Ishikawa (cell line): ENCODE results near the gene SREK1IP1.

Experiments
- CREB1 ChIP-seq: IDR thresholded peaks from 2 replicates; pipeline ENCODE4 v1.6.1; 2012; ENCODE audit warnings: low read depth
- EGR1 ChIP-seq: IDR thresholded peaks from 2 replicates; pipeline ENCODE4 v1.6.1; 2012
- FOXM1 ChIP-seq: IDR thresholded peaks from 2 replicates; pipeline ENCODE4 v1.6.1; 2012; ENCODE audit warnings: low read depth, borderline replicate concordance
- MAX ChIP-seq: IDR thresholded peaks from 2 replicates; pipeline ENCODE4 v1.6.1; 2012
- RAD21 ChIP-seq: IDR thresholded peaks from 2 replicates; pipeline ENCODE4 v1.6.1; 2012; ENCODE audit warnings: low read depth
- TCF12 ChIP-seq: IDR thresholded peaks from 2 replicates; pipeline ENCODE4 v1.6.1; 2012; ENCODE audit warnings: low read depth
- TEAD4 ChIP-seq: IDR thresholded peaks from 2 replicates; pipeline ENCODE4 v1.6.1; 2012
- YY1 ChIP-seq: IDR thresholded peaks from 2 replicates; pipeline ENCODE4 v1.6.1; 2012; ENCODE audit warnings: low read depth
- ZBTB7A ChIP-seq: IDR thresholded peaks from 2 replicates; pipeline ENCODE4 v1.6.1; 2012; ENCODE audit warnings: low read depth
- TF ChIP-seq, protein P1 (sequence below): IDR thresholded peaks from 2 replicates; pipeline ENCODE4 v1.6.1; 2012; ENCODE audit warnings: low read depth, mild to moderate bottlenecking

DNA sequence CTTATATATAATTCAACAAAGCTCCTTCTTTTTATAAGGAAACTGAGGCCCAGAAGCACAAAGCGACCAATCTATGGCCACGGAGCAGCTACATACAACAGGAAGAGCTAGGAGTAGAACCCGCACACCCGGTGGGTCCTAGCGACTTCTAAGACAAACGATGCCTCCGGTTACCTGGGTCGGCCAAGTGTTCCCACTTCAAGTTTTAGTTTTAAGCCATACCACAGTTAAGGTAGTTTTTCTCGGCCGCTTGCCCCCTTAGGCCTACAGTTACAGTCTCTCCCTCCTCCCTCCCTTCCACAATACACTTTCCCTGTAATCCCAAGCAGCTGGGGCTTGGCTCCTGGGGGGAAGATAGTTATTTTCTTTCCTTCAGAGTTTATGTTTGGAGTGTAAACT, 533 bp downstream of the SREK1IP1 start:
- TF ChIP-seq EGR1 = no peak
- TF ChIP-seq MAX = no peak
- no peak for TF ChIP-seq ZBTB7A
- TF ChIP-seq, protein P1, sequence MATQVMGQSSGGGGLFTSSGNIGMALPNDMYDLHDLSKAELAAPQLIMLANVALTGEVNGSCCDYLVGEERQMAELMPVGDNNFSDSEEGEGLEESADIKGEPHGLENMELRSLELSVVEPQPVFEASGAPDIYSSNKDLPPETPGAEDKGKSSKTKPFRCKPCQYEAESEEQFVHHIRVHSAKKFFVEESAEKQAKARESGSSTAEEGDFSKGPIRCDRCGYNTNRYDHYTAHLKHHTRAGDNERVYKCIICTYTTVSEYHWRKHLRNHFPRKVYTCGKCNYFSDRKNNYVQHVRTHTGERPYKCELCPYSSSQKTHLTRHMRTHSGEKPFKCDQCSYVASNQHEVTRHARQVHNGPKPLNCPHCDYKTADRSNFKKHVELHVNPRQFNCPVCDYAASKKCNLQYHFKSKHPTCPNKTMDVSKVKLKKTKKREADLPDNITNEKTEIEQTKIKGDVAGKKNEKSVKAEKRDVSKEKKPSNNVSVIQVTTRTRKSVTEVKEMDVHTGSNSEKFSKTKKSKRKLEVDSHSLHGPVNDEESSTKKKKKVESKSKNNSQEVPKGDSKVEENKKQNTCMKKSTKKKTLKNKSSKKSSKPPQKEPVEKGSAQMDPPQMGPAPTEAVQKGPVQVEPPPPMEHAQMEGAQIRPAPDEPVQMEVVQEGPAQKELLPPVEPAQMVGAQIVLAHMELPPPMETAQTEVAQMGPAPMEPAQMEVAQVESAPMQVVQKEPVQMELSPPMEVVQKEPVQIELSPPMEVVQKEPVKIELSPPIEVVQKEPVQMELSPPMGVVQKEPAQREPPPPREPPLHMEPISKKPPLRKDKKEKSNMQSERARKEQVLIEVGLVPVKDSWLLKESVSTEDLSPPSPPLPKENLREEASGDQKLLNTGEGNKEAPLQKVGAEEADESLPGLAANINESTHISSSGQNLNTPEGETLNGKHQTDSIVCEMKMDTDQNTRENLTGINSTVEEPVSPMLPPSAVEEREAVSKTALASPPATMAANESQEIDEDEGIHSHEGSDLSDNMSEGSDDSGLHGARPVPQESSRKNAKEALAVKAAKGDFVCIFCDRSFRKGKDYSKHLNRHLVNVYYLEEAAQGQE = no peak
- no peak for TF ChIP-seq FOXM1
- no peak for TF ChIP-seq YY1
- no peak for TF ChIP-seq TCF12
- no peak for TF ChIP-seq TEAD4
- no peak for TF ChIP-seq CREB1
- TF ChIP-seq RAD21 = no peak
